GM21360 (cell line): ENCODE measurements around the gene FBXL15.
A peak's percentile ranks its signal among the peaks of the same experiment; 100 is the strongest.

Experiments used
- ATAC-seq: cut with Tn5 transposase; IDR thresholded peaks from one replicate; pipeline ENCODE4 v1.9.1; 2021; ENCODE audit warnings: mild to moderate bottlenecking, moderate library complexity; ENCODE audit not compliant: unreplicated experiment

Gene FBXL15

GRCh38 chr10:102409604-102410428 is 10.8 kb upstream of the FBXL15 start:
- no peak for ATAC-seq

- ATAC-seq, result no peak
Measured at GRCh38 chr10:102410429-102411073, 10.1 kb upstream of the FBXL15 start.

GRCh38 chr10:102411341-102412255 is 9.0 kb upstream of the FBXL15 start:
- ATAC-seq, result no peak

DNA sequence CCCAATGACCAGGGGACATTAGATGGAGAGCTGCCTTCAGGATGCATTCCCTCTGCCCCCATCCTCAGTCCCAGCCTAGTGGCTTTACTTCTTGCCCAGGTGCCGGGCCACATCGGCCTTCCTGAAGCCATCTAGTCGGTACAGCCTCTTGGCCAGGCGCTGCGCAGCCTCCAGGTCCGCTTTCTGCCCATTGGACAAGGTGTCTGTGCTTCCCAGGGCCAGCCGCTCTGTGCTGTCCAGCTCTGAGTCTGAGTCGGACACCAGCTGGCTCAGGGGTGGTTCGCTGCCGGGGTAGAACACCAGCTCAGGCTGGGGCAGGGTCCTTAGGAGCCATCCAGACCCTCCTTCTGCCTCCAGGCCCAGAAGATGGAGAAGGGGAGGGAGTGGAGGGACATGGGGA is 8.3 kb upstream of the FBXL15 start:
- ATAC-seq, result no peak

GRCh38 chr10:102413053-102413705 is 7.5 kb upstream of the FBXL15 start:
- ATAC-seq, result no peak

- no peak for ATAC-seq
Measured at GRCh38 chr10:102413806-102414561, 6.7 kb upstream of the FBXL15 start.

- ATAC-seq, result no peak
Measured at GRCh38 chr10:102414749-102415148, 5.9 kb upstream of the FBXL15 start.

- ATAC-seq, result no peak
Measured at GRCh38 chr10:102416283-102416682, 4.4 kb upstream of the FBXL15 start.

DNA sequence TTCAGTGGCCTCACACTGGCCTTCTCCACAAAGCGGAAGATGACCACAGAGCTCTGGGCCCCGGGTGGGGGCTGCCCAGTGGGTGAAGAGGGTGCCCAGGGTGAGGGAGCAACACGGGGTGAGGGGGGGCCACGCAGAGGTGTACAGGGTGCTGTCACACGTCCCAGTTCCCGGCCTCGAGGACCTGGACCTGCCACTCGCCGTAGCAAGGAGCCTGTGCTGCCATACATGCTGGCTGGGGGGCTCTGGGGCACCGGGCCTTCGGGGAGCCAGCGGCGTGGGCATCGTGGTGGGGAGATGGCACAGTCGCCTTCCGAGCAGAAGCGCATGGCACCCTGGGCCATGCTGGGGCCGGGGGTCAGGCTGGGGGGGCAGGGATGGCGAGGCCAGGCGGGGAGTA is 3.9 kb upstream of the FBXL15 start:
- no peak for ATAC-seq

DNA sequence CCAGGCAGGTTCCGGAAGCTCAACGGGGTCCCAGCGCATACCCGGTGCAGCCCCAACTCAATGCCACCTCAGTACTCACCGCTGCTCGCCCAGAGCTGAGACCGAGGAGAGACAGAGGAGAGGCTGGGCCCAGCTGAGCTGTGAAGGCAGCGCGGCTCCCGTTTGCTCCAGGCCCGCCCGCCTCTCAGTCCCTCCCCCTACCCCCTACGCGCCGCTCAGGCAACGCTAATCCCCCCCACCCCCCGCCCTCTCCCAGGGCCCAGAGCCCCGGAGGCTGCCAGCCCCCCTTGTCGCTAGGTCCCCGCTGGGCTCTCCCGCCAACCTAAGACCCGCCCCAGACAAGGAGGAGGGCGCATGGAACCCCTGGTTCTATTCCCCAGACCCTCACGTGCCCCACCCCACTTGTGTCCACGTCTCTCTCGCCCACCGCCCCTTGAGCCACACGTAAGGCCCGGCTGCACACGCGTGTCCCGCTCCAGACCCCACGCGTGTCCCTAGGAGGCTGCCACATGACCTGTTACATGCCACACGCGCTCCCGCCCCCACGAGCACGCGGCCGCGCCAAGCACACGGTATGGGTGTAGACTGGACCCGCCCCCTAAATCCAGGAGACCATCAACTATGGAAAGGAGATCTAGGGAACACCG is 1.9 kb upstream of the FBXL15 start, which contains the start of gene PSD:
TSS of gene PSD (minus strand) at position 164 of the 647 bp plus-strand sequence. CDS start 1,747 bp downstream, outside the sequence.
- ATAC-seq, result no peak

- ATAC-seq, result no peak
Measured at GRCh38 chr10:102419269-102420180, 1.1 kb upstream of the FBXL15 start.

GRCh38 chr10:102420181-102420713 is 389 bp upstream of the FBXL15 start:
- no peak for ATAC-seq

GRCh38 chr10:102421507-102421756 is 796 bp downstream of the FBXL15 start:
- ATAC-seq, result no peak

- ATAC-seq, result no peak
Measured at GRCh38 chr10:102421757-102422512, 1.3 kb downstream of the FBXL15 start.

DNA sequence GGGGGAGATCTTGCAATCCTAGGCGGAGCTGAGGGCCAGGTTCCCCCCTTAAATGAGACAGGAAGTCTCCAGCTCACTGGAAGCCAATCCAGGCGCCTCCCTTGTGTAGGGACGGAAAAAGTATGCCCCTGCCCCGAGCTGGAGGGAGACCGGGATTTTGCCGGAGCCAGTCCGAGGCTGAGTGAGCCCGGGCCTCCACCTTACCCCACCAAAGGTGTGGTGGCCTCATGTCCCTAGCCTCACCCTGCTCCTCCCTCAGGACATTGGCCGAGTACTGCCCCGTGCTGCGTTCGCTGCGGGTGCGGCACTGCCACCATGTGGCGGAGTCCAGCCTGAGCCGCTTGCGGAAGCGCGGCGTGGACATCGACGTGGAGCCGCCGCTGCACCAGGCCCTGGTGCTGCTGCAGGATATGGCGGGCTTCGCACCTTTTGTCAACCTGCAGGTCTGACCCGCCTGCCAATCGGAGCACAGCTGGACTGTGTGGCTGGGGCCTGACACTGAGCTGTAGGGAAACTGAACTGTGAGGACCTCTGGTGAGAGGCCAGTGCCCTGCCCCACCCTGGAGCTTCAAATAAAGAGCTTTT is 2.0 kb downstream of the FBXL15 start:
- ATAC-seq, result peak; percentile 31

DNA sequence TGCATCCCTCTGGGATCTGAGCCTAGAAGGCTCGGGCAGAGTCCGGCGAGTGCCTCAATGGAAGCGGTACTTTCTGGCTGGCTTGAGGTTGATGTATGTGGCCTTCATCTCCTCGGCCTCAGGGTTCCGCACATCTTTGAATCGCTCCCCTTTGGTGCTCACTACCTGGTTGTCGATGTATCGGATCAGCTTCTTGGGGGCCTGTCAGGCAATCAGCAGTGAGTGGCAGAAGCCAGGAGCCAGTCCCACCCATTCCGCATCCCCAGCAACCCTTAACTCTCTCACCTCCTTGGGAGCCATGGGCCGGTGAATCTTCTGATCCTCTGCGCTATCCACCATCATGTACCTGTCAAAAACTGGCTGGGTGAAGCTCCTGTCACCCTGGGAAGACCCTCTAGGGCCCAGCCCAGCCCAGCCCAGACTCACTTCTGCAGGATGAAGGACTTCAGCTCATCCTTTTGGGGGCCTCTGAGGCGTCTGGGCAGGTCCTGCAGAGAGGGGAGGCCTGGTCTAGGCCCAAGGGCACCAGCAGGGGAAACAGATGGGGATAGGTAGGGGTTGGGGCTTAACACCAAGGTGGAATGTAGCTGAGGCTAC is 2.8 kb downstream of the FBXL15 start:
- no peak for ATAC-seq

DNA sequence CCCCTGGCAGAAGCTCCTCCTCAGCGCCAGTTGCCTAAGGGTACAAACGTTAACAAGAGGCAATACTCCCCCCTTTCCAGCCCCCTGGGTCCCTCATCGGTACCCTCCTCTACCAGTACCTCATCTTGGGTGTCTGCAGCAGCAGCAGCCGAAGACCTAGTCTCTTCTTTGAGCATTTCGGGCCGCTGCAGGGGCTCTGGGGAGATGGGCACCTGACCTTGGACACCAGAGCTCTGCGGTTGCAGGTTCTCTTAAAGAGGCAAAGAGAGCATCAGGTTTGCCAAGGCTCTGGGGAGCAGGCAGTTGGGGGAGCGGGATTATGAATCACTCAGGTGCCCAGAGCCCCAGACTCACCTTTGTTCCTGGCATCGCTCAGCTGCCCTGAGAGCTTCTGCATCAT is 3.5 kb downstream of the FBXL15 start:
- ATAC-seq, result no peak
